ENCODE measurements around the gene LEF1.
A peak's percentile ranks its signal among the peaks of the same experiment; 100 is the strongest.

Gene LEF1

DNA sequence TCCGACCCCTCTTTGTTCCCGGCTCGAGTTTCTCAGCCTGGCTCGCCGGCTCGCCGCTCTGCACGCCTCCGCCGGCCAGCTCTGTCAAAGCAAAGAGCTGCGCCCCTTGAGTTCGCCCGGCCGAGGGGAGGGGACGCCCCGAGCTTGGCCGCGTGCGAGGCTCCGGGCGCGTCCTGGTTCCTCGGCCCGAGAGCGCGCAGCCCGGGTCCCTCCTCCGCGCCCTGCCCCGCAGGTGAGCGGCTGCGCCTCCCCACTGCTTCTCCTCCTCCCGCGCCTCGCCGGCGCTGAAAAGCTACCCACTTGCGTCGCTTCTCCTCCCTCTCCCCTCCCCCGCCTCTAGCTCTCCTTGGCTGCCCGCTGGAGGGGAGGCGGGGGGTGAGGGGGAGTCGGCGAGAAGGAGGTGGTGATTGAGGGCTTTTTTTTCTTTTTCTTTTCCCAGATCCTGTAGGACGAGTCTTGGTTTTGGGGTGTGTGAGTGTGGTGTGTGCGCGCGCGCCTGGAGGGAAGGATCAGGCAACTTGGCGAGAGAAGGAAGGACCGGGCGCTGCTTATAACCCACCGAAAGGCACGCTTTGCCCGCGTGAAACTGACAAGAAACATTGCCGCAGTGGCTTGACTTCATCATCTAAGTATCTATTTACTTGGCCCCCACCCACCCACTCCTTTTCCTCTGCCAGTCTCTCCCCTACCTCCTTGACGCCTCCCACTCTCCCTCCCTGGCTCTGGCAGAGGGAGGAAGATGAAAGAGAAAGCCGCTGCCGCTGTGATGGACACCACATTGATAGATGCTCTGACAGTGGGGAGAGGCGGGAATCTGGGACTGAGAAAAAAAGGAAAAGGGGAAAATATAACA, at the start of gene LEF1:
TSS of gene LEF1 (minus strand) at position 262 of the 853 bp plus-strand sequence. CDS start 1,165 bp downstream, outside the sequence.
- DNase-seq (ENCODE audit: low read depth in 2 of 3, low spot score in 1 of 3) = peak in 2 of 3 donors; percentile 63 to 68

DNA sequence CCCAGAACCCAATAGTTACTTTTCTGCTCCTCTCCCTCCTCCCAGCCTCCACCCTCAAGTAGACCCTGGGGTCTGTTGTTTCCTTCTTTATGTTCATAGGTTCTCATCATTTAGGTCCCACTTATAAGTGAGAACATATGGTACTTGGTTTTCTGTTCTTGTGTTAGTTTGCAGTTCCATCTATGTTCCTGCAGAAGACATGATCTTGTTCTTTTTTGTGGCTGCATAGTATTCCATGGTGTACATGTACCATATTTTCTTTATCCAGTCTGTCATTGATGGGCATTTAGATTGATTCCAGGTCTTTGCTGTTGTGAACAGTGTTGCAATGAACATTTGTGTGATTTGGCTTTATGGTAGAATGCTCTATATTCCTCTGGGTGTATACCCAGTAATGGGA, 47.8 kb upstream of the LEF1 start:
- no peak for DNase-seq (ENCODE audit: low read depth in 2 of 3, low spot score in 1 of 3)

DNA sequence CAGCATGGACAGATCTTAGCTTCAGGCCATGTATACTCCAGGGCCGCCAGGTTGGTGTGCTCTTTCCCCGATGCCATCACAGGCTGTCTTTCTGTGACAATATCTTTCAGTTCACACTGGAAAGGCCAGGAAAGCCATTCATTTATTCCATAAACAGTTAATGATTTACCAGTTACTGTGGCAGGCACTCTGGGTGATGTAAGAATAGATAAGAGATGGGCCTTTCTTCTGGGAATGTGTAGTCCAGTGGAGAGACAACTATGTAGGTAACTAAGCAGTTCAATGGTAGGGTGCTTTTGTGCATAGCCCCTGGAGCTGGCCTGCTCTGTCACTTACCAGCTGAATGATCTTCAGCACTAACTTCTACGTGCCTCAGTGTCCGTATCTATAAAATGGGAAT, 46.3 kb upstream of the LEF1 start:
- DNase-seq (ENCODE audit: low read depth in 2 of 3, low spot score in 1 of 3) = no peak

DNA sequence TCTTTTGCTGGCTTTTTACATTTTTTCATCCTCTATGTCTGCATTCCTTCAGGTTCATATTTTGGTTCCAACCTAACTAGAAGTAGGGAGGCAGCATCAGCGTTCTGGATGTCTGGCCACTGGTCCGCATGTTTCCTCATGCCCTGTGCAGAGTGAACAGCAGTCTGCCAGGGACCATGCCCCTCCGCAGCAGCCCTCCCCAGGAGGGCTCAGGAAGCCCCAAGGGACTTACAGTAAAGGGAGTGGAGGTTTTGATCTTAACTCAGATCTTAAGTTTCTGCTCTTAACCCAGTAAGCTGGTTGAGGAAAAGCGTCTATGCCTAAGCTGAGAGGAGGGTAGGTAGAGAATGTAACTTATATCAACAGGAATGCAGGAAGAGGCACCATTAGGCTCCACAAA, 45.0 kb upstream of the LEF1 start:
- DNase-seq (ENCODE audit: low read depth in 2 of 3, low spot score in 1 of 3) = no peak

DNA sequence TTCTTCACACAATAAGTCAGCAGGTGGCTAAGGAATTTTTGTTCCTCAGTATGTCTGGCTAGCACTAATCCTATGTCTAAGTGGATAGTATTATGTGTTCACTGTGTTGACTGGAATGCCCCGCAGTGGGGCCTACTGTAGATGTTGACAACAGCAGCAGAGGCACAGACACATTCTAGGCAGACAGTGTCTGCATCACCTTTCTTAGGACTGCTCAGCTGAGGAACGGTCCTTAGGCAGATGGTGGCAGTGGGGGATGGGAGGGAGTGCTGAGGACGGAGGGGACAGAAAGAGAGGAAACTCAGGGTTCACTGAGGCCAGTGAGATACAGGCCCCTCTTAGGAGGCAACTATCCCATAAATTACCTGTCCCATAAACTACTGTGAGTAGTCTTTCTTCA, 44.6 kb upstream of the LEF1 start:
- DNase-seq (ENCODE audit: low read depth in 2 of 3, low spot score in 1 of 3) = no peak

GRCh38 chr4:108210989-108211835, 42.5 kb upstream of the LEF1 start:
- no peak for DNase-seq (ENCODE audit: low read depth in 2 of 3, low spot score in 1 of 3)

- DNase-seq (ENCODE audit: low read depth in 2 of 3, low spot score in 1 of 3) = no peak
These were observed 40.8 kb upstream of the LEF1 start for GRCh38 chr4:108209489-108209888.

- DNase-seq (ENCODE audit: low read depth in 2 of 3, low spot score in 1 of 3) = peak in 1 of 3 donors; percentile 5
These were observed 37.1 kb upstream of the LEF1 start for GRCh38 chr4:108205859-108206258.

- DNase-seq (ENCODE audit: low read depth in 2 of 3, low spot score in 1 of 3) = no peak
These were observed 35.8 kb upstream of the LEF1 start for GRCh38 chr4:108204518-108204917.

DNA sequence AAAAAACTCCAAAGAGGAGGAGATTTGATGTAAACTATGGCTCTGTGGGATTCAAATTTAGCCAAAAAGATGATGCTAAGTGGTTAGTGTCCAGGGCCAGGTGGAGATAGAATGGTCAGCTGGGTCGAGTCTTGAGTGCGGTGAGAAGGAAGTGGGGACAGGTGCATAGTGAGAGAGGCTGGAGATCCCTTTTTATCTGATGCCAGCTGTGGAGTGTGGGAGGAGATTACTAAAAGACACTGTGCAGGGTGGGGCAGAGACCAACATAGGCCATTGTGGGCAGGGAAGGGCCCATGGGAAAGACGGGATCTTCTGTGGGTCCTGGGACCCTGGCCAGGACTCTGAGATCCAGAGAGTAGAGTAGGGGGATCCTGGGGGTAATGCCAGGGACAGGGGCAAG, 34.6 kb upstream of the LEF1 start:
- no peak for DNase-seq (ENCODE audit: low read depth in 2 of 3, low spot score in 1 of 3)

DNA sequence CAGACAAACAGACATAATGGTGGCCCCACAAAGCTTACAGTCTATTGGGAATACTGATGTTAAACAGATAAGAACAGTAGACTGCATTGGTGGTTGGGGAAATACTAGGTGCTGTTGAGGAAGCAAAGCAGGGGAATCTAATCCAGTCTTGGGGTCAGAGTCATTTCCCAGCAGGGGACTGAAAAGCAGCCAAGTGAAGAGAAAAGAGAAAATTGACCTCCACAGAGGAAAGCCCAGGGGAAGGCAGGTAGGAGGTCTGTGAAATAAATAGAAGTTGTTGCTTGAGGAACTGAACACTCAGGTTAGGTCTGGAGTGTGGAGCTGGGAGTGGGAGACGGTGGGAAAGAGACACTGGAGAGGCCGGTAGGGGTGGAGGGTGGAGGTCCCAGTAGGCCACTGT, 33.0 kb upstream of the LEF1 start:
- no peak for DNase-seq (ENCODE audit: low read depth in 2 of 3, low spot score in 1 of 3)

DNA sequence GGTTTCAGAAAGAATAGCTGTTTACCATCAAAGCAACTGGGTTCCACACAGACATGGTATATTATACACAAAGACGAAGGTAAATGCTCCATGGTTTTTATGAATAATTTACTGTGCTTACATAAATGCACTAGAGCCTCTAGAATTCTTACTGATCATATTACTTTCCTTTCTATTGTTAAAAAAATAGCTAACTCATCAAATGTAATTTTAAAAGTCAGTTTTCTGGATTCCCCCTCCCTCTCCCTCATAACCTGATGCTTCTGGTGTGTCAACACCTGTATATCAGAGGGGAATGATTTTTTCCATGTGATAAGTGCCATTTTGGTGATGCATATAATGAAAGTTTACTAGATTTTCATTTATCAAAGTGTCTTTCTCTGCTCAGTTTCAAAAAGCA, 31.1 kb upstream of the LEF1 start:
- no peak for DNase-seq (ENCODE audit: low read depth in 2 of 3, low spot score in 1 of 3)

- DNase-seq (ENCODE audit: low read depth in 2 of 3, low spot score in 1 of 3) = no peak
These were observed 25.3 kb upstream of the LEF1 start for GRCh38 chr4:108193886-108194672.

DNA sequence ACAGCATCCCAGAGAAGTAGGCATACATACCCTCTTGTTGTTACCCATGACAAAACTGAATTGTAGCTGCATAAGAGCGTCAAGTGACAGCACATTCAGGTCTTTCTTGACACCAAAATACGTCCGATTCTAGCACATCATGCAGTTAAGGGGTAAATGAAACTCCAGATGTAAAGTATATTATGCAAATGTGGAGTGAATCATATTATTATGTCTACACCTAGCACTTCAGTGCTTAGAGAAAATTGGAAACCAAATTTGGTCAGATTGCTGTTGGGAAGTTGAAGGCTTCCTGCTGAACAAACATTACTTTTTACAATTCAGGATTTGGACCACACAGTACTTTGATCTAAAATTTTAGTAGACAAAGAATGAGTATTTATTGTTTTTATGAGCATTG, 24.2 kb upstream of the LEF1 start:
- no peak for DNase-seq (ENCODE audit: low read depth in 2 of 3, low spot score in 1 of 3)

DNA sequence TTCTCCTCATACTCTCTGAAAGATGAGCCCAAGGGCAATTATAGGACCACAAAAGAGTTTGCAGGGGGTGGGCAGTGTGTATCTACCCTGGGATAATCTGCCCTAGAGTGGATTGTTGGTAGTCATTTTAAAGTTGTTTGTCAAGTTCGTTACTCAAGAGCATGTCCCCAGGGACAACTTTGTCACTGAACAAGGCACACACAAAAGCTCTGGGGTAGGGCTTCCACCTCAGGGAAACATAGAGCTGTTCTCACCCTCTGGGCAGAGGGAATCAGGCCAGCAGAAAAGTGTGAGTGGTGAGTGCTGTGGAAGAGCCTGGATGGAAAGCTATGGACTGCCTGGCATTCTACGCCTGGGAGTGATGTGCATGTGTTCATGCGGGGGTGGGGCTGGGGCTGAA, 23.3 kb upstream of the LEF1 start:
- no peak for DNase-seq (ENCODE audit: low read depth in 2 of 3, low spot score in 1 of 3)

DNA sequence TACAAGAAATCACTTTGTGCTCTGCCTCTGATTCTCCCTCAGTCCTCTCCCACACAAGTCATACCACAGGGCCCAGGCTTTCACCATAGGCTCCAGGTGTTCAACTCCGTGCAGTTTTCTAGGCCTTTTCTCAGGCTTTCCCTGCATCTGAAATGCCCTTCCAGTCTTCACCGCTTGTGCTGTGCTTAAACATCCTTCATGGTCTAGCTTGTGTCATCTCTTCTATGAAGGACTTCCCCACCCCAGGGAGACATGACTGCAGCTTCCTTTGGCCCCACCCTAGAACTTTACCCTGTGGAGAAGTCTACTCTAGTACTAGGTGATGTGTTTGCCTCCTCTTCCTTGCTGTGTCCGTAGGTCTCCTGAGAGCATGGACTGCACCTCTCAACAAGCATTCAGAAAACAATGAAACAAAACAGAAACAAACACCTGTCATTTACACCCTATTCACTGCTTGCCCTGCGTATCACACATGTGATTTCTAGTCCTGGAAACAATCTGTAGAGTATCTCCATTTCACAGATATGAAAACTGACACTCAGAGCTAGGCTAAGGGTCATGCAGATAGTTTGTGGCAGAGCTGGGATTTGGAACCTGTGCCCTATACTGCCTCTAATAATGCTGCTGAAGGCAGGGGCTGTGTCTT, 22.7 kb upstream of the LEF1 start:
- no peak for DNase-seq (ENCODE audit: low read depth in 2 of 3, low spot score in 1 of 3)

DNA sequence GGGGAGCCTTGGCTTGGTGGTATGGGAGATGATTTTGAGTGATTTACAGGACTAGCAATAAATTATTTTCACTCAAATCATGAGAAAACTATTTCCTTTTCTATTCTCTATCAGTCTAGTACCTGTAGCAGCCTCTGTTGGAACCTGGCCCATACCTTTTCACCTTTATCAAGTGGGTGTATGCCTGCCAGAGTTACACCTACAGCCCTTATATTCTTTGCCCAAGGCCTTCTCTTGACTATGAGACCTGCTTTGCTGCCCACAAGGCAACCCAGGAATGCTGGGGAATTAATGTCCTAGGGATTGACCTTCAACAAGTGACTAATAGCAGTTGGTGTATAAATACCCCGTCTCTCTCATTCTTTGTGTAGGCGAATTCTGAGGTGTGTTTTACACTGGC, 20.0 kb upstream of the LEF1 start:
- DNase-seq (ENCODE audit: low read depth in 2 of 3, low spot score in 1 of 3) = no peak

- DNase-seq (ENCODE audit: low read depth in 2 of 3, low spot score in 1 of 3) = no peak
These were observed 16.5 kb upstream of the LEF1 start for GRCh38 chr4:108185252-108185651.

DNA sequence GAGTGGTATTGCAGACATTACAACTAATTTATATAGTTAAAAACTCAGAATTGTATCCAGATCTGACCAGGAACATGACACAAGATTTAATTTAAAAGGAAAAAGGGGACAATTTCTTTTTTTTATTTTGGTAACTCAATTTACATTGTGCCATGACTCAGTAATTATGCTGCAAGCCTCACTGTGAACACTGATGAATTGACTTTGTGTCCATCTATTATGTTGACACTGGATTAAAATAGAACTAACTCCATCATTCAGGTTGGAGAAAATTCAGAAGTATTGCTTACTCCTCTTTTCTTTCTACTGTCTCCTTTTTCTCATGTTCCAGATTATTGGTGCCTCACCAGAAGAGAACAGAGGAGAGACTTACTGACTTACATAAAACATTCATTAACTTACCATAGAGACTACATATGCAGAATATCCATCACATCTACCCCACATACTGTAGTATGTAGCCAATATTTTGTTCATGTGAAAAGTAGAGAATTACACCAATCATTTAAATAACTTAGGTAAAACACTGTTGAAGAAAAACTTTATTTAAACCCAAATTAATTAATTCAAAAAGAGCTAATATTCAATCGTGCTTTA, 15.8 kb upstream of the LEF1 start:
- DNase-seq (ENCODE audit: low read depth in 2 of 3, low spot score in 1 of 3) = no peak

- DNase-seq (ENCODE audit: low read depth in 2 of 3, low spot score in 1 of 3) = no peak
These were observed 13.0 kb upstream of the LEF1 start for GRCh38 chr4:108181704-108182103.

- DNase-seq (ENCODE audit: low read depth in 2 of 3, low spot score in 1 of 3) = no peak
These were observed 11.8 kb upstream of the LEF1 start for GRCh38 chr4:108180513-108180912.
